Neural cell (in vitro differentiated cells): Measurements from ENCODE around the gene ALOX5AP. TPM values are rescaled to one million over a fixed set of nuclear protein-coding genes. Genes with fewer than 3 reads are reported as not detected.

Experiments
- H2AFZ ChIP-seq: fragments of 200-600, 300-800 bp; sonication (generic), shearing (Covaris generic); 2 replicates; pipeline ENCODE4 v1.6.0; 2014; ENCODE audit warnings: low read depth, mild to moderate bottlenecking, antibody characterized with exemption, low read length, moderate library complexity
- H3F3A ChIP-seq: fragments of 200-600 bp; shearing (Covaris generic); 2 replicates; pipeline ENCODE4 v1.6.1; 2016; ENCODE audit warnings: mild to moderate bottlenecking, moderate library complexity, mixed read lengths, antibody characterized with exemption, low read length; ENCODE audit not compliant: insufficient read depth, poor library complexity, severe bottlenecking
- H3K27ac ChIP-seq: fragments of 200-600, 300-800 bp; sonication (generic), shearing (Covaris generic); 2 replicates; pipeline ENCODE4 v1.5.1; 2014; ENCODE audit warnings: mild to moderate bottlenecking, low read length, moderate library complexity
- H3K27me3 ChIP-seq: fragments of 300-800, 200-600 bp; sonication (generic), shearing (Covaris generic); 2 replicates; pipeline ENCODE4 v1.6.0; 2014; ENCODE audit warnings: mild to moderate bottlenecking, low read depth, low read length, moderate library complexity; ENCODE audit not compliant: insufficient read depth
- H3K36me3 ChIP-seq: fragments of 300-800, 200-600 bp; sonication (generic), shearing (Covaris generic); 2 replicates; pipeline ENCODE4 v1.5.1; 2014; ENCODE audit warnings: mild to moderate bottlenecking, antibody characterized with exemption, low read length, moderate library complexity; ENCODE audit not compliant: insufficient read depth
- H3K4me2 ChIP-seq: fragments of 300-800, 200-600 bp; sonication (generic), shearing (Covaris generic); 2 replicates; pipeline ENCODE4 v1.6.0; 2014; ENCODE audit warnings: mild to moderate bottlenecking, low read length
- H3K4me3 ChIP-seq: fragments of 300-800, 200-600 bp; sonication (generic), shearing (Covaris generic); 2 replicates; pipeline ENCODE4 v1.5.1; 2014; ENCODE audit warnings: mild to moderate bottlenecking, low read length, moderate library complexity
- H3K79me2 ChIP-seq: fragments of 200-600 bp; shearing (Covaris generic); replicated peaks from 2 replicates; pipeline ENCODE4 v1.6.0; 2014; ENCODE audit warnings: mild to moderate bottlenecking, low read length, moderate library complexity; ENCODE audit not compliant: insufficient read depth
- H3K9ac ChIP-seq: fragments of 300-800, 200-600 bp; sonication (generic), shearing (Covaris generic); 2 replicates; pipeline ENCODE4 v1.6.1; 2016; ENCODE audit warnings: mild to moderate bottlenecking, low read length, mixed read lengths
- H3K9me2 ChIP-seq: fragments of 200-600 bp; shearing (Covaris generic); 2 replicates; pipeline ENCODE4 v1.6.1; 2016; ENCODE audit warnings: mild to moderate bottlenecking, low read length, mixed read lengths; ENCODE audit not compliant: insufficient read depth
- H3K9me3 ChIP-seq: fragments of 200-600, 300-800 bp; sonication (generic), shearing (Covaris generic); 2 replicates; pipeline ENCODE4 v1.6.1; 2016; ENCODE audit warnings: mild to moderate bottlenecking, mixed run types, low read length, moderate library complexity, mixed read lengths
- H4K20me1 ChIP-seq: fragments of 200-600 bp; shearing (Covaris generic); 2 replicates; pipeline ENCODE4 v1.6.1; 2016; ENCODE audit warnings: mild to moderate bottlenecking, mixed run types; ENCODE audit not compliant: insufficient read depth
- CTCF ChIP-seq: fragments of 450-650 bp; IDR thresholded peaks from 2 replicates; pipeline ENCODE4 v1.5.1; 2014; ENCODE audit warnings: antibody characterized with exemption, mild to moderate bottlenecking, moderate library complexity; ENCODE audit not compliant: poor library complexity, severe bottlenecking
- EP300 ChIP-seq: fragments of 450-650 bp; conservative IDR thresholded peaks from 2 replicates; pipeline ENCODE4 v1.6.1; 2014; ENCODE audit warnings: antibody characterized with exemption, mild to moderate bottlenecking, moderate library complexity; ENCODE audit not compliant: poor library complexity, severe bottlenecking
- POLR2AphosphoS5 ChIP-seq: IDR thresholded peaks from 2 replicates; pipeline ENCODE4 v1.6.1; 2012
- RAD21 ChIP-seq: fragments of 450-650 bp; conservative IDR thresholded peaks from 2 replicates; pipeline ENCODE4 v1.6.1; 2014; ENCODE audit warnings: antibody characterized with exemption, mild to moderate bottlenecking, moderate library complexity
- SMC3 ChIP-seq: fragments of 450-650 bp; conservative IDR thresholded peaks from 2 replicates; pipeline ENCODE4 v1.6.1; 2014; ENCODE audit warnings: antibody characterized with exemption, mild to moderate bottlenecking, moderate library complexity; ENCODE audit not compliant: poor library complexity
- polyA minus RNA-seq: library from RNA; depleted of rRNA, polyadenylated mRNA; stranded (reverse); fragments of >200 nt; gene quantifications from 2 replicates; pipeline ENCODE4 v1.2.3, GENCODE V29; 2014
- polyA plus RNA-seq: library from polyadenylated mRNA; depleted of rRNA; stranded (reverse); fragments of >200 nt; gene quantifications from 2 replicates; pipeline ENCODE4 v1.2.3, GENCODE V29; 2014

ALOX5AP gene
- not detected in 2 replicates for polyA plus RNA-seq
- polyA minus RNA-seq: not detected in 2 replicates

- H3K9me3 ChIP-seq: no peaks in the 10 kb centered on the region
These were observed at the start of gene ALOX5AP for GRCh38 chr13:30735025-30735871. ALOX5AP (plus strand) TSS chr13:30735543; CDS start chr13:30735606, 63 bp downstream.

DNA sequence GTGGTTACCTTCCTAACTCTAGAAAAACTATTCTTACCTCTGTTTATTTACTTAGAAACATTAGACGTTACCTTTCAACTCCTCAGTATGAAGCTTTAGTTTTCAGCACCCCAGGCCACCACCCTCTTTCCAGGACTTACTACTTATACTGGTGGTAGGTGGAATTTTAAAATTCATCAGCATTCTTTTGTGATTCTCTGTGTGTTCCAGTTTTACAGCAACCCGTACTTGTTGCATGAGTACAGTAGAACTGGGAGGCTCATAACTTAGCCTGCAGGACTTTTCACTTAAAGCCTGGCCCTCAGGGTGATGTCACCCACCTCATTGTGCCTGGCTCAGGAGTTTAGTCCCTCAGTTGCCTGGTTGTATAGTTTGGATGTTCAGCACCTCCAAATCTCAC is 49.4 kb upstream of the ALOX5AP start:
- Histone ChIP-seq H3F3A (no peaks in the 10 kb centered on the region), H3K79me2 (no peaks in the 10 kb centered on the region), H4K20me1 (no peaks in the 10 kb centered on the region), H3K9me2 (no peaks in the 10 kb centered on the region), H3K27me3 (no peaks in the 10 kb centered on the region), H3K9me3 (no peaks in the 10 kb centered on the region), H3K4me2 (no peak overlapping the region), H3K4me3 (no peak overlapping the region), H3K27ac (no peak overlapping the region), H3K9ac (no peak overlapping the region), H2AFZ (no peak overlapping the region), H3K36me3 (no peaks in the 10 kb centered on the region)
- TF ChIP-seq RAD21 (no peak), POLR2AphosphoS5 (no peak), CTCF (no peak), SMC3 (no peak)

More at GRCh38 chr13:30735025-30735871, at the start of gene ALOX5AP:
- no peaks in the 10 kb centered on the region for H3K27me3 ChIP-seq
- H4K20me1 ChIP-seq: no peaks in the 10 kb centered on the region
- no peaks in the 10 kb centered on the region for H3K9me2 ChIP-seq
- H3F3A ChIP-seq: no peaks in the 10 kb centered on the region
- no peak within 1 kb of the TSS for H3K4me3 ChIP-seq
- H2AFZ ChIP-seq: no peak within 1 kb of the TSS
- H3K27ac ChIP-seq: no peak within 1 kb of the TSS
- no peak within 1 kb of the TSS for H3K4me2 ChIP-seq
- TF ChIP-seq RAD21 (no peak), SMC3 (no peak), EP300 (no peak)
- no peaks in the 10 kb centered on the region for H3K79me2 ChIP-seq
- no peak within 1 kb of the TSS for H3K9ac ChIP-seq
- no peaks in the 10 kb centered on the region for H3K36me3 ChIP-seq

DNA sequence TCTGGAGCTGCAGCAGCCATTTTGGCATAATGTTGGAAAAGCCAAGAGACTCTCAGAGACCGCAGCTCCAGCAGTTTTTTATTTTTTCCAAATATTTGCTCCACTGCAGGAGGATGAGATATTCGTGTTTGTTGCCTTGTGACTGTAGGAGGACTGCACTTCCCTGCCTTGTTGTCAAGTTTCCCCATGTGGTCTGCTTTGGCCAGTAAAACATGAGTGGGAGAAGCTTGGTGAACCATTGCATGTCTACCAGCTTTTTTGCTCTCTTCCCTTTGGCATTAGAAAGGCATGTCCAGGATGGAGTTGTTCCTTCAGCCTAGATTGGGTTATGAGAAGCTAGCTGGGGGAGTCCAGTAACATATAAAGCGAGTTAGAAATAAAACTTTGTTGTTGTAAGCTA is 47.7 kb upstream of the ALOX5AP start:
- Histone ChIP-seq H3K4me2 (no peak overlapping the region), H3K27ac (no peak overlapping the region), H3K9me2 (no peaks in the 10 kb centered on the region), H3K36me3 (no peaks in the 10 kb centered on the region), H2AFZ (no peak overlapping the region), H3K9ac (no peak overlapping the region), H4K20me1 (no peaks in the 10 kb centered on the region), H3K9me3 (no peaks in the 10 kb centered on the region), H3K27me3 (no peaks in the 10 kb centered on the region), H3K4me3 (no peak overlapping the region), H3K79me2 (no peaks in the 10 kb centered on the region), H3F3A (no peaks in the 10 kb centered on the region)
- no peak for TF ChIP-seq POLR2AphosphoS5

DNA sequence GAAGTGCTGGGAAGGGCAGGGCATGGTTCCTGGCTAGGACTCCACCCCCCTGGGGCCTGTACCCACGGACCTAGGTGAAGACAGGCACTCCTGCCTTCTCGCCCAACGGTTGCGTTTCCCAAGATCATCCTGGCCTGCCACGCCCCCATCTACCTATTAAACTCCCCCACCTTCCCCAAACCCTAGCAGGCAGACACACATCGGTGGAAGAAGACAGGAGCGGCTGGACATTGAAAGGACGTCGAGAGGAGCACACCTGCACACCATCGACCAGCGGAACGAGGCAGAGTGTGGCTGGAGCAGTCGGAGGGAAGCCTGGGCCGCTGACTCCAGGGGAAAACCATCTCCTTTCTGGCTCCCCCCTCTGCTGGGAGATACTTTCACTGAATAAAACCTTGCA is 45.6 kb upstream of the ALOX5AP start:
- H3K9me3 ChIP-seq: no peaks in the 10 kb centered on the region
- no peaks in the 10 kb centered on the region for H3K79me2 ChIP-seq
- no peak overlapping the region for H3K9ac ChIP-seq
- H3K27ac ChIP-seq: no peak overlapping the region
- H3F3A ChIP-seq: no peaks in the 10 kb centered on the region
- H2AFZ ChIP-seq: no peak overlapping the region
- no peak overlapping the region for H3K4me2 ChIP-seq
- H3K4me3 ChIP-seq: no peak overlapping the region
- no peaks in the 10 kb centered on the region for H3K27me3 ChIP-seq
- H3K9me2 ChIP-seq: no peaks in the 10 kb centered on the region
- no peak for TF ChIP-seq POLR2AphosphoS5
- no peak for TF ChIP-seq SMC3
- H3K36me3 ChIP-seq: no peaks in the 10 kb centered on the region
- no peaks in the 10 kb centered on the region for H4K20me1 ChIP-seq
